Measurements from ENCODE around the gene TEX53.

The TEX53 gene

DNA sequence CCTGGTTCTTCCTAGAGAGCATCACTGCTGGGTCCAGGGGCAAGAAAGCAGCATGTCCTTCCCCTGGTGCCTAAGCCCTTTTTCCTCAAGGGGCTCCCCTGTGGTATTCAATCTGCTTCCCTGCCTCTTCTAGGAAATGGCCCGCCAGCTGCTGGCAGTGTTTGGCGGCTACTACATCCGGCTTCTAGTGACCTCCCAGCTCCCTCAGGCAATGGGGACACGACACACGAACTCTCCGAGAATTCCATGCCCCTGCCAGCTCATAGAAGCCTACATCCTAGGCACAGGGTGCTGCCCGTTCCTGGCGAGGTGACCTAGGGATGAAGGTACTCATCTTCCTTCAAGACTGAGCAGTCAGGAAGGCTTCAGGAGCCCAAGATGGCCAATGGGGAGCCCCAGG lies 14.6 kb downstream of the TEX53 start:
- TF ChIP-seq, protein P1, sequence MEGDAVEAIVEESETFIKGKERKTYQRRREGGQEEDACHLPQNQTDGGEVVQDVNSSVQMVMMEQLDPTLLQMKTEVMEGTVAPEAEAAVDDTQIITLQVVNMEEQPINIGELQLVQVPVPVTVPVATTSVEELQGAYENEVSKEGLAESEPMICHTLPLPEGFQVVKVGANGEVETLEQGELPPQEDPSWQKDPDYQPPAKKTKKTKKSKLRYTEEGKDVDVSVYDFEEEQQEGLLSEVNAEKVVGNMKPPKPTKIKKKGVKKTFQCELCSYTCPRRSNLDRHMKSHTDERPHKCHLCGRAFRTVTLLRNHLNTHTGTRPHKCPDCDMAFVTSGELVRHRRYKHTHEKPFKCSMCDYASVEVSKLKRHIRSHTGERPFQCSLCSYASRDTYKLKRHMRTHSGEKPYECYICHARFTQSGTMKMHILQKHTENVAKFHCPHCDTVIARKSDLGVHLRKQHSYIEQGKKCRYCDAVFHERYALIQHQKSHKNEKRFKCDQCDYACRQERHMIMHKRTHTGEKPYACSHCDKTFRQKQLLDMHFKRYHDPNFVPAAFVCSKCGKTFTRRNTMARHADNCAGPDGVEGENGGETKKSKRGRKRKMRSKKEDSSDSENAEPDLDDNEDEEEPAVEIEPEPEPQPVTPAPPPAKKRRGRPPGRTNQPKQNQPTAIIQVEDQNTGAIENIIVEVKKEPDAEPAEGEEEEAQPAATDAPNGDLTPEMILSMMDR (IDR thresholded peaks at IDR 0.05; ENCODE audit: low read depth, low read length): no peak
- no peak overlapping the region for H3K4me3 ChIP-seq (ENCODE audit: low read depth, low read length)

DNA sequence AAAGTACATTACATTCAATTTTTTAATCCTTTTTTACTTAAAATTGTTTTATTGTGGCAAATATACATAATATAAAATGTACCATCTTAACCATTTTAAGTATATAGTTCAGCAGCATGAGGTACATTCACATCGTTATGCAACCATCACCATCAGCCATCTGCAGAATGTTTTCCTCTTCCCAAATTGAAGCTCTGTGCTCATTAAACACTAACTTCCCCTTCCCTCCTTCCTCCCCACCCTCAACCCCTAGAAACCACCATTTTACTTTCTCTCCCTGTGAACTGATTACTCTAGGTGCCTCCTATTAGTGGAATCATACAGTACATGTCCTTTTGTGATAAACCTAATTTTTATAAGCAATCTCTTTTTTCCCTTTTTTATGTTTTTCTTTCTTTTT lies 15.6 kb downstream of the TEX53 start:
- TF ChIP-seq, protein P1 (IDR thresholded peaks at IDR 0.05; ENCODE audit: low read depth, low read length): no peak
- no peak overlapping the region for H3K4me3 ChIP-seq (ENCODE audit: low read depth, low read length)

DNA sequence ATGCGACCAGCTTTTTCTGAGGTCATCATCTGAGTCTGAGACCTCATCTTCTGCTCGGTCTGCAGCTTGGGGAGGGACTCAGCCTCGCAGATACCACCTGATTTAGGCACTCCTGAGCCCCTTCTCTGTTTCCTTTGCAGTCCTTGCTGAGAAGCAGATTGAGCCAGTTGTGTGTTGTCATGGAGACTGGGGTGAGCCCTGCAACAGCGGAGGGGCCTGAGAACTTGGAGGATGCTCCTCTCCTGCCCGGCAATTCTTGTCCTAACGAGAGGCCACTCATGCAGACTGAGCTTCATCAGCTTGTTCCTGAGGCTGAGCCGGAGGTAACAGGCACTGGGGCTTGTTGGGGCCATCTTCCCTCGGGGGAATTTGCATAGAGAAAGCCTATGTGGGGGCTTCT lies 19.2 kb downstream of the TEX53 start:
- TF ChIP-seq, protein P1 (IDR thresholded peaks at IDR 0.05; ENCODE audit: low read depth, low read length): no peak

DNA sequence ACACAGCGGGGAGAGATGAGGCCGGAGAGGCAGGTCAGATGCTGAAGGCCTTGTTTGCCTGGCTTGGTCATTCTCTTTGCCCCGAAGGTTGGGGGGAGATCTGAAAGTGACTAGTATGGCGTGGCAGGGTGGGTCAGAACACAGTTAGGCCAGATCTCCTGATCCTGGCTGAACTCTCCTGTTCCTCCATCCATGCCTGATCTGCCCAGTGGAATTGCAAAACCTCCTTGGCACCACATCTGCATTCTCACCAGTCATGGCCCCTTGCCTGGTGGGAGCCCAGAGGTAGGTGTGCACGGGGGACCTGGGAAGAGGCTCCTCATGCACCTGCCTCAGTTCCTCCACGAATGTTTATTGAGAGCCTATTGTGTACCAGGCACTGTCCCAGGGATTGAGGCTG lies 23.2 kb downstream of the TEX53 start:
- H3K4me3 ChIP-seq (ENCODE audit: low read depth, low read length): no peak overlapping the region
- TF ChIP-seq, protein P1 (IDR thresholded peaks at IDR 0.05; ENCODE audit: low read depth, low read length): no peak

More for the DNA sequence above, 19.2 kb downstream of the TEX53 start:
- H3K4me3 ChIP-seq (ENCODE audit: low read depth, low read length): no peak overlapping the region

DNA sequence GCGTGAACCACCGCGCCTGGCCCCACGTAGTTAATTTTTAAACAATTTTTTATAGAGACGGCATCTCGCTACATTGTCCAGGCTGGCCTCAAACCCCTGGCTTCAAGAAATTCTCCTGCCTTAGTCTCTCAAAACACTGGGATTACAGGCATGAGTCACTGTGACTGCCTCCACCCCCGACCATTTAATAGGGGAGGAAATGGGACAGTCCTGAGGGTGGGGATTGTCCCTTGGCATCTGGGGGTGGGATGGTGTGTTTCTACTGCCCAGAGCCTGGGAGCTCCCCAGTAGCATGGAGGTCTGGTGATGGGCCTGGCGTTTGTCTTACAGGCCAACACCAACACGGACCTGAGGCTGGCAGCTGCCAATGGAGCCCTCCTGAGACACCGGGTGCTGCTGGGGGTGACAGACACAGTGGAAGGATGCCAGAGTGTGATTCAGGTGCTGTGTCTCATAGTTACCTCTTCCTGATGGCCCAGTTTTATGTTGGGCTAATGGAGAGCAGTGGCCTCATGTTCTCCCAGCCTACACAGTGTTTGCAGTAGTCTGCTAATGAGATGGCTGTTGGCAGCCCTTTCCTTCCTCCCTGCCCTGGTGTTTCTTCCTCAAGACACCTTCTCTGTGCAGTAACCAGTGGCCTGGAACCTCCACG lies 24.0 kb downstream of the TEX53 start:
- TF ChIP-seq, protein P1 (IDR thresholded peaks at IDR 0.05; ENCODE audit: low read depth, low read length): no peak
- H3K4me3 ChIP-seq (ENCODE audit: low read depth, low read length): no peak overlapping the region

DNA sequence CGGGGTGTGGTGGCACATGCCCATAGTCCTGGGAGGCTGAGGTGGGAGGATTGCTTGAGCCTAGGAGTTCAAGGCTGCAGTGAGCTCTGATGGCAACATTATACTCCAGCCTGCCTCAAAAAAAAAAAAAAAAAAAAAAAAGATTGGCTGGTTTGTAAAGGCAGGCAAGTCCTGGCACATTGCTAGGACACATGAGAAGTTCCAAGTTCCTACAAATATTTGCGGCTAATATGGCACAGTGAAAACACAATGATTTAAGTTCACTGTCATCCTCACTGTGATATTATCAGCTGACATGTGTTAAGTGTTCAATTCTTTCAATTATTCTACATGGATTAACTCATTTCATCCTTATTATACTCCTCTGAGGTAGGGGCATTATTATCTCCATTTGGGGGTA lies 26.4 kb downstream of the TEX53 start:
- no peak overlapping the region for H3K4me3 ChIP-seq (ENCODE audit: low read depth, low read length)
- TF ChIP-seq, protein P1 (IDR thresholded peaks at IDR 0.05; ENCODE audit: low read depth, low read length): no peak

DNA sequence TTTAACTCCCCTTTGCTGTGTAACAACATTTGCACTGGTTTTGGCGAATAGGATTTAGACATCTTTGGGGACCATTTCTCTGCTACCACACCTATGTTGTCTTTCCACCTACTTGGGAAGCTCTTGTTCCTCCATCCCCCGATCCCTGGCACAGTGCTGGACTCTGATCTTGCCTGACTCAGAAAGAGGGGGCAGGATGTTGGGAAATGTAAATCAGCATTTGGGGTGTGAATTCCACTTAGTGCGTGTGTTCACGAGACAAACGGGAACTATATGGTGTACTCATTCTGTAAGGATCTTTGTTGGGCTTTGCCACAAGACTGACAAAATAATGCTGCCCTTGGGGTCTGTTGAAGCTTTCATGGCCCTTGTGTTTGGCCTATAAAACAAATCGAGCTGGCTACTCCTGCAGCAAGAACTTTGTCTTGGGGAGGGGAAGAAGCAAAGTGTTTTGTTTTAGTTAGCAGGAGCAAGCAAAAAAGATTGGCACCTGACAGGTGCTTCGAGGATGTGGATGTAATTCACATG lies 28.0 kb downstream of the TEX53 start:
- H3K4me3 ChIP-seq (ENCODE audit: low read depth, low read length): no peak overlapping the region
- TF ChIP-seq, protein P1 (IDR thresholded peaks at IDR 0.05; ENCODE audit: low read depth, low read length): no peak
